Measurements from ENCODE around the gene PRKCD.

Gene PRKCD

GRCh38 chr3:53120336-53120735, 40.7 kb upstream of the PRKCD start:
- no peak overlapping the region for H3K4me3 ChIP-seq (ENCODE audit: low read length, poor library complexity, severe bottlenecking)
- H3K9me3 ChIP-seq (ENCODE audit: insufficient read depth, low read depth, low read length), result no peaks in the 10 kb centered on the region
- no peak for TF ChIP-seq EZH2phosphoT487 (IDR thresholded peaks at IDR 0.05; ENCODE audit: borderline replicate concordance)
- TF ChIP-seq CTCF (conservative IDR thresholded peaks at IDR 0.05; ENCODE audit: low read length), result no peak
- H3K36me3 ChIP-seq (ENCODE audit: insufficient read depth, low read length), result peaks cover 64% of the 10 kb centered on the region; the same call in 1 of the 2 replicates
- no peak overlapping the region for H2AFZ ChIP-seq (ENCODE audit: low read length)
- H3K9ac ChIP-seq (ENCODE audit: low read depth, low read length, poor library complexity, severe bottlenecking), result no peak overlapping the region
- H3K9me2 ChIP-seq (replicated peaks; ENCODE audit: low read depth, low read length), result no peaks in the 10 kb centered on the region
- no peaks in the 10 kb centered on the region for H3K79me2 ChIP-seq (ENCODE audit: insufficient read depth, low read length)
- H3K4me1 ChIP-seq (ENCODE audit: insufficient read depth, low read length, poor library complexity, severe bottlenecking), result no peaks in the 10 kb centered on the region
- no peaks in the 10 kb centered on the region for H3K27me3 ChIP-seq (ENCODE audit: insufficient read depth, low read length, poor library complexity, severe bottlenecking)
- H4K20me1 ChIP-seq (ENCODE audit: insufficient read depth, low read length, poor library complexity, severe bottlenecking), result no peaks in the 10 kb centered on the region
- no peaks in the 10 kb centered on the region for H3F3A ChIP-seq (ENCODE audit: low read depth)
- no peak overlapping the region for H3K4me2 ChIP-seq (ENCODE audit: low read depth, low read length, poor library complexity, severe bottlenecking)

DNA sequence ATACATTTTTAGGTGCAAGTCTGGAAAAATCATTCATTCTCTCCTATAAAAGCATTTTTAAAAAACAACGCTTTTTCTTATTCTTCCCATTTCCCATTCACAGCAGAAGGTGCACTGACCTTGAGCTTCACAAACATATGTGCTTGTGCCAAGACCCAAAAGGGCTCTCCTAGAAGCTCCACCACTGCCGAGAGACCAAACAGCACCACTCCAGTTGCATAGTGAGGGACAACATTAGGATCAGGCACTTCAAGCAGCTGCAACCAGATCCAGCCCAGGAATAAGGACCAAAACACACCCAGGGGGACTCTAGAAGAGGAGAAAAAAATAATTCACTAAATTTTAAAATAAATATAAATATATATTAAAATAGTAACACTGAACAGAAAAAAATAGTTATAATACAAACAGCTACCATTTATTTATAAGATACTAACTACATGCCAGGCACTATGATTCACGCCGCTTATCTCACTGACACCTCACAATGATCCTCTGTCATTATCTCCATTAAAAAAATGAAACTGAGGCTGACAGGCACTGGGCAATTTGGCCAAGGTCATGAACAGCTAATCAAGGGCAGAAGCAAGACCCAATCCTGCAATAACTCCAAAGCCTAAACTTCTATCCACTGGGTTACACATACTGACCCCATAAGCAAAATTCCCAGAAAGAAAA, 38.6 kb upstream of the PRKCD start:
- Histone ChIP-seq H3K9me3 (ENCODE audit: insufficient read depth, low read depth, low read length) (no peaks in the 10 kb centered on the region), H2AFZ (ENCODE audit: low read length) (no peak overlapping the region), H3K27me3 (ENCODE audit: insufficient read depth, low read length, poor library complexity, severe bottlenecking) (no peaks in the 10 kb centered on the region), H3K9ac (ENCODE audit: low read depth, low read length, poor library complexity, severe bottlenecking) (no peak overlapping the region), H3K4me1 (ENCODE audit: insufficient read depth, low read length, poor library complexity, severe bottlenecking) (no peaks in the 10 kb centered on the region), H3K79me2 (ENCODE audit: insufficient read depth, low read length) (no peaks in the 10 kb centered on the region), H3K9me2 (replicated peaks; ENCODE audit: low read depth, low read length) (no peaks in the 10 kb centered on the region), H3K4me3 (ENCODE audit: low read length, poor library complexity, severe bottlenecking) (no peak overlapping the region), H4K20me1 (ENCODE audit: insufficient read depth, low read length, poor library complexity, severe bottlenecking) (no peaks in the 10 kb centered on the region), H3K4me2 (ENCODE audit: low read depth, low read length, poor library complexity, severe bottlenecking) (no peak overlapping the region), H3F3A (ENCODE audit: low read depth) (no peaks in the 10 kb centered on the region), H3K36me3 (ENCODE audit: insufficient read depth, low read length) (peaks cover 65% of the 10 kb centered on the region; the same call in 1 of the 2 replicates)
- TF ChIP-seq CTCF (conservative IDR thresholded peaks at IDR 0.05; ENCODE audit: low read length) (no peak), EZH2phosphoT487 (IDR thresholded peaks at IDR 0.05; ENCODE audit: borderline replicate concordance) (no peak)

DNA sequence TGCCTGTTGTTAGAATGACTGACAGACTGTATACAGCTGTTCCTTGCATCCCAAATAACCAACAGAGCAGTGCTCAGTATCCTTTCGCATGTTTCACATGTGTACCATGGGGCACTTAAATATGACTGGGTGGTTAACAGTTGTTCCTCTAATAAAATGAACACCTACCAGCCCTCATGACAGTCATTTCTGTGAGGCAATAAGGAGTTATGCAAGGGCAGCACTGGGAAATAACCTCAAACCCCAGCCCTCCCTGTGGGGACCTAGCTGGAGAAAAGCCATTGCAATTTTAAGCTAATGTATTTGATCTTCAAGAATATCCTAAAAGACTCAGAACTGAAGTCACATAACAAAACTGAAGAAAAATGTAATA, 38.1 kb upstream of the PRKCD start:
- Histone ChIP-seq H3K9me2 (replicated peaks; ENCODE audit: low read depth, low read length) (no peaks in the 10 kb centered on the region), H2AFZ (ENCODE audit: low read length) (no peak overlapping the region), H3F3A (ENCODE audit: low read depth) (no peaks in the 10 kb centered on the region), H3K27me3 (ENCODE audit: insufficient read depth, low read length, poor library complexity, severe bottlenecking) (no peaks in the 10 kb centered on the region), H4K20me1 (ENCODE audit: insufficient read depth, low read length, poor library complexity, severe bottlenecking) (no peaks in the 10 kb centered on the region), H3K4me3 (ENCODE audit: low read length, poor library complexity, severe bottlenecking) (no peak overlapping the region), H3K9me3 (ENCODE audit: insufficient read depth, low read depth, low read length) (no peaks in the 10 kb centered on the region), H3K4me1 (ENCODE audit: insufficient read depth, low read length, poor library complexity, severe bottlenecking) (no peaks in the 10 kb centered on the region), H3K4me2 (ENCODE audit: low read depth, low read length, poor library complexity, severe bottlenecking) (no peak overlapping the region), H3K9ac (ENCODE audit: low read depth, low read length, poor library complexity, severe bottlenecking) (no peak overlapping the region), H3K79me2 (ENCODE audit: insufficient read depth, low read length) (no peaks in the 10 kb centered on the region), H3K36me3 (ENCODE audit: insufficient read depth, low read length) (peaks cover 60% of the 10 kb centered on the region; the same call in 1 of the 2 replicates)
- TF ChIP-seq CTCF (conservative IDR thresholded peaks at IDR 0.05; ENCODE audit: low read length), result no peak
- TF ChIP-seq EZH2phosphoT487 (IDR thresholded peaks at IDR 0.05; ENCODE audit: borderline replicate concordance), result no peak

Data from Loucy (cell line).